ENCODE results near the gene MYH2.

Gene MYH2

GRCh38 chr17:10516065-10516464 is 33.4 kb downstream of the MYH2 start:
- no peak for DNase-seq (ENCODE audit: low spot score)

- no peak for DNase-seq (ENCODE audit: low spot score)
Observed at GRCh38 chr17:10513299-10514067, 36.0 kb downstream of the MYH2 start.

- DNase-seq (ENCODE audit: low spot score) = no peak
Observed at GRCh38 chr17:10512856-10513255, 36.6 kb downstream of the MYH2 start.

- DNase-seq (ENCODE audit: low spot score) = no peak
Observed at GRCh38 chr17:10499950-10500349, 49.5 kb downstream of the MYH2 start.

- DNase-seq (ENCODE audit: low spot score) = no peak
Observed at GRCh38 chr17:10492004-10492403, 57.5 kb downstream of the MYH2 start.

- DNase-seq (ENCODE audit: low spot score) = no peak
Observed at GRCh38 chr17:10482252-10482651, 67.2 kb downstream of the MYH2 start.

- no peak for DNase-seq (ENCODE audit: low spot score)
Observed at GRCh38 chr17:10477701-10478100, 71.8 kb downstream of the MYH2 start.

GRCh38 chr17:10474536-10474935 is 74.9 kb downstream of the MYH2 start:
- DNase-seq (ENCODE audit: low spot score) = no peak

GRCh38 chr17:10471858-10472257 is 77.6 kb downstream of the MYH2 start:
- no peak for DNase-seq (ENCODE audit: low spot score)

All from CD4-positive, alpha-beta T cell treated with Interleukin-15 for 4 hours (primary cell).